C4-2B (cell line): Measurements from ENCODE around the gene FAM110A.

ENCODE experiments used
- ZFX ChIP-seq: fragments of 450-650 bp; IDR thresholded peaks from 2 replicates; pipeline ENCODE4 v1.6.1; 2017
- TF ChIP-seq, protein P1 (sequence below): fragments of 450-650 bp; conservative IDR thresholded peaks from 2 replicates; pipeline ENCODE4 v1.5.1; 2017; ENCODE audit warnings: mild to moderate bottlenecking

GRCh38 chr20:818001-818664, 15.4 kb upstream of the FAM110A start:
- TF ChIP-seq, protein P1, sequence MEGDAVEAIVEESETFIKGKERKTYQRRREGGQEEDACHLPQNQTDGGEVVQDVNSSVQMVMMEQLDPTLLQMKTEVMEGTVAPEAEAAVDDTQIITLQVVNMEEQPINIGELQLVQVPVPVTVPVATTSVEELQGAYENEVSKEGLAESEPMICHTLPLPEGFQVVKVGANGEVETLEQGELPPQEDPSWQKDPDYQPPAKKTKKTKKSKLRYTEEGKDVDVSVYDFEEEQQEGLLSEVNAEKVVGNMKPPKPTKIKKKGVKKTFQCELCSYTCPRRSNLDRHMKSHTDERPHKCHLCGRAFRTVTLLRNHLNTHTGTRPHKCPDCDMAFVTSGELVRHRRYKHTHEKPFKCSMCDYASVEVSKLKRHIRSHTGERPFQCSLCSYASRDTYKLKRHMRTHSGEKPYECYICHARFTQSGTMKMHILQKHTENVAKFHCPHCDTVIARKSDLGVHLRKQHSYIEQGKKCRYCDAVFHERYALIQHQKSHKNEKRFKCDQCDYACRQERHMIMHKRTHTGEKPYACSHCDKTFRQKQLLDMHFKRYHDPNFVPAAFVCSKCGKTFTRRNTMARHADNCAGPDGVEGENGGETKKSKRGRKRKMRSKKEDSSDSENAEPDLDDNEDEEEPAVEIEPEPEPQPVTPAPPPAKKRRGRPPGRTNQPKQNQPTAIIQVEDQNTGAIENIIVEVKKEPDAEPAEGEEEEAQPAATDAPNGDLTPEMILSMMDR, result no peak
- TF ChIP-seq ZFX, result no peak
